ENCODE data around the gene LILRA6. TPM values are rescaled to one million over a fixed set of nuclear protein-coding genes. Genes with fewer than 3 reads are reported as not detected.
"Not testable (repeated sequence)": the region's sequence is repeated elsewhere in the genome, so short reads cannot be mapped to it uniquely, and the experiment has no call there.

LILRA6 gene
- total RNA-seq, 4 donors from 2014 or later, result 0.22 to 10.2 (median 0.90) TPM

DNA sequence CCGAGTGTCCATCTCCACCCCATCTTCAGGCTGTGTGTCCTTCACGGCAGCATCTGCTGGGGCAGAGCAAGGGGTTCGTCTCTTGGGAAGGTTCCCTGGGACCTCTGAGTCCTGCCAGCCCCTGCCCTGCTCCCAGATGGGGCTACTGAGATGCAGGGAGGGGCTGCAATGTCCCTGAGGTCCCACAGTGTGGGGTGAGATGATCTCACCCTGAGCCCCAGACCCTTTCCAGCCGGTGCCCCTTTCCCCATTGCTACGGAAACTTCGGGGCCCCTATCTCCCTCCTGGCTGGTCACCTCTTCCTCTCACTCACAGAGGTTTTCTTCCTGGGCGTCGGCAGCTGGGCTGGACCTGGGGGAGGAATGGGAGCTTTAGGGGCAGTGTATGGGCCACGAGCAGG lies 33.4 kb upstream of the LILRA6 start:
- no peaks in the 10 kb centered on the region for H3K9me3 ChIP-seq
- H3K4me3 ChIP-seq, result no peak overlapping the region
- peaks cover 0 to 6% of the 10 kb centered on the region in 2 donors for H3K27me3 ChIP-seq
- H3K27ac ChIP-seq, result no peak overlapping the region
- no peaks in the 10 kb centered on the region for H3K4me1 ChIP-seq
- TF ChIP-seq POLR2A (IDR thresholded peaks at IDR 0.05) (no peak), CTCF (IDR thresholded peaks at IDR 0.05) (no peak), EP300 (IDR thresholded peaks at IDR 0.05) (no peak)
- no peaks in the 10 kb centered on the region for H3K36me3 ChIP-seq
- WGBS, 2 donors, result 61 to 70% methylated on average over 6 to 8 of the region's 9 CpGs
- no peak for DNase-seq (ENCODE audit: low spot score in 2 of 2)

- WGBS, 2 donors, result 30 to 49% methylated on average over 5 to 8 of the region's 9 CpGs
- not testable (repeated sequence) for H3K4me3 ChIP-seq; H3K9me3 ChIP-seq; H3K27ac ChIP-seq; H3K4me1 ChIP-seq; H3K27me3 ChIP-seq; H3K36me3 ChIP-seq; DNase-seq (ENCODE audit: low spot score in 2 of 2)
These were observed 31.9 kb upstream of the LILRA6 start for GRCh38 chr19:54274516-54274915.

DNA sequence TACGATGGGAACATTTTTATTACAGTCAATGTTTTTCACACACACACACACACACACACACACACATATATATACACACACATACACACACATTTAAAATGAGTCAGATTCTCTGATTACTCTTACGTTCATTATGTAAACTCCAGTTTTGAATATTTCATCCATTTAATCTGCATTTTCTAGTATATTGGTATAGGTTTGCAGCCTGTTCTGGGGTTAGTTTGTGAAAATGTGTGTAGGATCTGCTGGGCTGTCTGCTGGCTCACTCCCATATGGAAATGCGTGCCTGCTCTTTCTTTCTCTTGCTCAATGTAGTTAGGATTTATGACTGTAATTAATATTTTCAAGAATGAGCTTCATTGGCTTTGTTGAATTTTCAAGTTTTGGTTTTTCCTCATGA lies 31.2 kb upstream of the LILRA6 start:
- no peak for DNase-seq (ENCODE audit: low spot score in 2 of 2)
- no peaks in the 10 kb centered on the region for H3K4me1 ChIP-seq
- H3K27ac ChIP-seq, result no peak overlapping the region
- H3K9me3 ChIP-seq, result no peaks in the 10 kb centered on the region
- no peak overlapping the region for H3K4me3 ChIP-seq
- peaks cover 0 to 6% of the 10 kb centered on the region in 2 donors for H3K27me3 ChIP-seq
- TF ChIP-seq POLR2A (IDR thresholded peaks at IDR 0.05) (no peak), CTCF (IDR thresholded peaks at IDR 0.05) (no peak), EP300 (IDR thresholded peaks at IDR 0.05) (no peak)
- 57 to 61% methylated on average over 3 of the region's 3 CpGs for WGBS, 2 donors
- no peaks in the 10 kb centered on the region for H3K36me3 ChIP-seq

GRCh38 chr19:54272181-54272580 lies 29.6 kb upstream of the LILRA6 start:
- not testable (repeated sequence) for H3K4me3 ChIP-seq; H3K9me3 ChIP-seq; H3K27ac ChIP-seq; H3K4me1 ChIP-seq; DNase-seq (ENCODE audit: low spot score in 2 of 2); H3K36me3 ChIP-seq; H3K27me3 ChIP-seq
- 64 to 67% methylated on average over 5 of the region's 5 CpGs for WGBS, 2 donors

- 49 to 62% methylated on average over 4 of the region's 4 CpGs for WGBS, 2 donors
- H3K4me3 ChIP-seq; H3K36me3 ChIP-seq; H3K27ac ChIP-seq; H3K9me3 ChIP-seq; H3K27me3 ChIP-seq; H3K4me1 ChIP-seq; DNase-seq (ENCODE audit: low spot score in 2 of 2): not testable (repeated sequence)
These were observed 29.0 kb upstream of the LILRA6 start for GRCh38 chr19:54271587-54271986.

DNA sequence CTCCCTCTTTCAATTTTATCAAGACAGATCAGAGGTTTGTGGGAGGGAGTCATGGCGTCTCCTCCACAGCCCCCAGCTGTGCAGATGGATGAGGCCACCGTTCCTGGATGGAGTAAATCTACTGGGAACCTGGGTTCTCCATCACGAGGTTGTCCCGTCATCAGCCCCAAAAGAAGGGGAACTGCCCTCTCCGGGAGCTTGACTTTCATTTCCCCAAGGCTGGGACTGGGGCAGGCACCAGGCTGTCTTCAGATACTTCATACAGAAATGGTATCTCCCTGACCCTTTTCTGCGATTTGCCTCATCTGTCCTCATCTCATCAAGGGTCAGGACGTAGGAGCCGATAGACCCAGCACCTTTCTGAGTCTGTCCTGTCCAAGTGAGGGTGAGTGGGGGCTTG lies 28.5 kb upstream of the LILRA6 start:
- H3K36me3 ChIP-seq, result no peaks in the 10 kb centered on the region
- TF ChIP-seq POLR2A (IDR thresholded peaks at IDR 0.05) (no peak), EP300 (IDR thresholded peaks at IDR 0.05) (peak in 1 of 2 donors; percentile 18), CTCF (IDR thresholded peaks at IDR 0.05) (no peak)
- H3K27ac ChIP-seq, result no peak overlapping the region
- H3K4me1 ChIP-seq, result no peaks in the 10 kb centered on the region
- H3K4me3 ChIP-seq, result no peak overlapping the region
- DNase-seq (ENCODE audit: low spot score in 2 of 2), result peak in 1 of 2 donors; percentile 27
- H3K9me3 ChIP-seq, result no peaks in the 10 kb centered on the region
- WGBS, 2 donors, result 72 to 77% methylated on average over 7 to 8 of the region's 8 CpGs
- H3K27me3 ChIP-seq, result no peaks in the 10 kb centered on the region

DNA sequence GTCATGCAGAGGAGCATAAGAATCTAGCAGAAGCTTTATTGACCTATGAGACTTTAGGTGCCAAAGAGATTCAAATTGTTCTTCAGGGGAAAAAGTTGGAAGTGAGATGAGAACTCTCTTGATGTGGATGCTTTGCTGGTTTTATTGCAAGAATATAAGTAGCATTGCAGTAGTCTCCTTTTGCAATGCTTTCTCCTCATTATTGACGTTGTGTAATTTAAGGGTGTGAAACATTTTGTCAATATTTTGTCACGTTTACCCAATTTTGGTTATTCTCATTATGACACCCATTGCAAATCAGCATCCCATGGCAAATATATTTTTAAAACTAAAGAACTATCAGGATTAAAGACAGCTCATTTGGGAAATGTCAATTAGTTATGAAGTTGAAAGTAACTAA lies 26.3 kb upstream of the LILRA6 start:
- Histone ChIP-seq H3K27ac (no peak overlapping the region), H3K36me3 (no peaks in the 10 kb centered on the region), H3K27me3 (no peaks in the 10 kb centered on the region), H3K4me1 (no peaks in the 10 kb centered on the region), H3K9me3 (no peaks in the 10 kb centered on the region), H3K4me3 (no peak overlapping the region)
- WGBS, 2 donors, result 62 to 65% methylated on average over 2 of the region's 2 CpGs
- no peak for DNase-seq (ENCODE audit: low spot score in 2 of 2)
- TF ChIP-seq EP300 (IDR thresholded peaks at IDR 0.05) (no peak), POLR2A (IDR thresholded peaks at IDR 0.05) (no peak), CTCF (IDR thresholded peaks at IDR 0.05) (no peak)
